Activated naive CD4-positive, alpha-beta T cell treated with anti-CD3 and anti-CD28 coated beads, Interleukin-2, amount 50 U/mL, for 24 hours (primary cell): ENCODE data around the gene SOBP.
"Not testable (repeated sequence)": the region's sequence is repeated elsewhere in the genome, so short reads cannot be mapped to it uniquely, and the experiment has no call there.

ENCODE experiments used
- H3K27ac Mint-ChIP-seq: one replicate; pipeline ENCODE4 v1.8.0; 2021; ENCODE audit warnings: mild to moderate bottlenecking, mixed read lengths
- H3K27me3 Mint-ChIP-seq: one replicate; pipeline ENCODE4 v1.8.0; 2021; ENCODE audit warnings: mixed read lengths
- H3K36me3 Mint-ChIP-seq: one replicate; pipeline ENCODE4 v1.8.0; 2021; ENCODE audit warnings: mixed read lengths
- H3K4me1 Mint-ChIP-seq: one replicate; pipeline ENCODE4 v1.8.0; 2021; ENCODE audit warnings: mixed read lengths
- H3K4me3 Mint-ChIP-seq: one replicate; pipeline ENCODE4 v1.8.0; 2021; ENCODE audit warnings: mild to moderate bottlenecking, mixed read lengths
- H3K9me3 Mint-ChIP-seq: one replicate; pipeline ENCODE4 v1.8.0; 2021; ENCODE audit warnings: mixed read lengths

Gene SOBP

GRCh38 chr6:107550241-107550840 lies 60.4 kb downstream of the SOBP start:
- Mint-ChIP-seq H3K27me3 (no peaks in the 10 kb centered on the region), H3K4me3 (no peak overlapping the region), H3K36me3 (no peaks in the 10 kb centered on the region), H3K27ac (no peak overlapping the region), H3K4me1 (no peaks in the 10 kb centered on the region), H3K9me3 (no peaks in the 10 kb centered on the region)

GRCh38 chr6:107550906-107551305 lies 61.0 kb downstream of the SOBP start:
- Mint-ChIP-seq H3K4me3 (no peak overlapping the region), H3K27ac (no peak overlapping the region), H3K36me3 (no peaks in the 10 kb centered on the region), H3K27me3 (no peaks in the 10 kb centered on the region), H3K9me3 (no peaks in the 10 kb centered on the region), H3K4me1 (no peaks in the 10 kb centered on the region)

GRCh38 chr6:107553121-107553520 lies 63.2 kb downstream of the SOBP start:
- H3K4me1 Mint-ChIP-seq, H3K9me3 Mint-ChIP-seq, H3K4me3 Mint-ChIP-seq, H3K36me3 Mint-ChIP-seq, H3K27me3 Mint-ChIP-seq, H3K27ac Mint-ChIP-seq: not testable (repeated sequence)

- Mint-ChIP-seq H3K36me3 (no peaks in the 10 kb centered on the region), H3K4me3 (no peak overlapping the region), H3K4me1 (no peaks in the 10 kb centered on the region), H3K27me3 (no peaks in the 10 kb centered on the region), H3K27ac (no peak overlapping the region), H3K9me3 (no peaks in the 10 kb centered on the region)
Observed at GRCh38 chr6:107554326-107554725, 64.4 kb downstream of the SOBP start.

GRCh38 chr6:107554918-107555317 lies 65.0 kb downstream of the SOBP start:
- Mint-ChIP-seq H3K27ac (no peak overlapping the region), H3K36me3 (no peaks in the 10 kb centered on the region), H3K4me3 (no peak overlapping the region), H3K27me3 (no peaks in the 10 kb centered on the region), H3K9me3 (no peaks in the 10 kb centered on the region), H3K4me1 (no peaks in the 10 kb centered on the region)

- no peak overlapping the region for H3K4me3 Mint-ChIP-seq
- H3K9me3 Mint-ChIP-seq = no peaks in the 10 kb centered on the region
- no peak overlapping the region for H3K27ac Mint-ChIP-seq
- H3K36me3 Mint-ChIP-seq = no peaks in the 10 kb centered on the region
- H3K4me1 Mint-ChIP-seq = no peaks in the 10 kb centered on the region
- H3K27me3 Mint-ChIP-seq = no peaks in the 10 kb centered on the region
Observed at GRCh38 chr6:107555449-107555848, 65.5 kb downstream of the SOBP start.

GRCh38 chr6:107556082-107556481 lies 66.2 kb downstream of the SOBP start:
- no peaks in the 10 kb centered on the region for H3K9me3 Mint-ChIP-seq
- no peaks in the 10 kb centered on the region for H3K4me1 Mint-ChIP-seq
- H3K4me3 Mint-ChIP-seq = no peak overlapping the region
- H3K27me3 Mint-ChIP-seq = no peaks in the 10 kb centered on the region
- no peaks in the 10 kb centered on the region for H3K36me3 Mint-ChIP-seq
- no peak overlapping the region for H3K27ac Mint-ChIP-seq

- Mint-ChIP-seq H3K27me3 (no peaks in the 10 kb centered on the region), H3K36me3 (no peaks in the 10 kb centered on the region), H3K4me3 (no peak overlapping the region), H3K9me3 (no peaks in the 10 kb centered on the region), H3K27ac (no peak overlapping the region), H3K4me1 (no peaks in the 10 kb centered on the region)
Observed at GRCh38 chr6:107557698-107558097, 67.8 kb downstream of the SOBP start.

- Mint-ChIP-seq H3K9me3 (no peaks in the 10 kb centered on the region), H3K27me3 (peaks cover 11% of the 10 kb centered on the region), H3K27ac (no peak overlapping the region), H3K4me1 (no peaks in the 10 kb centered on the region), H3K4me3 (no peak overlapping the region), H3K36me3 (no peaks in the 10 kb centered on the region)
Observed at GRCh38 chr6:107560657-107561056, 70.7 kb downstream of the SOBP start.

- Mint-ChIP-seq H3K9me3 (no peaks in the 10 kb centered on the region), H3K4me1 (no peaks in the 10 kb centered on the region), H3K36me3 (no peaks in the 10 kb centered on the region), H3K4me3 (no peak overlapping the region), H3K27me3 (peaks cover 11% of the 10 kb centered on the region), H3K27ac (no peak overlapping the region)
Observed at GRCh38 chr6:107561306-107561705, 71.4 kb downstream of the SOBP start.

GRCh38 chr6:107563694-107564588 lies 74.0 kb downstream of the SOBP start:
- Mint-ChIP-seq H3K27me3 (peaks cover 11% of the 10 kb centered on the region), H3K9me3 (no peaks in the 10 kb centered on the region), H3K27ac (no peak overlapping the region), H3K4me3 (no peak overlapping the region), H3K36me3 (no peaks in the 10 kb centered on the region), H3K4me1 (no peaks in the 10 kb centered on the region)

GRCh38 chr6:107564589-107564951 lies 74.7 kb downstream of the SOBP start:
- H3K27ac Mint-ChIP-seq = no peak overlapping the region
- H3K27me3 Mint-ChIP-seq = peaks cover 11% of the 10 kb centered on the region
- no peak overlapping the region for H3K4me3 Mint-ChIP-seq
- no peaks in the 10 kb centered on the region for H3K36me3 Mint-ChIP-seq
- H3K4me1 Mint-ChIP-seq = no peaks in the 10 kb centered on the region
- H3K9me3 Mint-ChIP-seq = no peaks in the 10 kb centered on the region

- peaks cover 11% of the 10 kb centered on the region for H3K27me3 Mint-ChIP-seq
- no peaks in the 10 kb centered on the region for H3K4me1 Mint-ChIP-seq
- H3K36me3 Mint-ChIP-seq = no peaks in the 10 kb centered on the region
- no peak overlapping the region for H3K27ac Mint-ChIP-seq
- H3K9me3 Mint-ChIP-seq = no peaks in the 10 kb centered on the region
- no peak overlapping the region for H3K4me3 Mint-ChIP-seq
Observed at GRCh38 chr6:107565165-107565723, 75.3 kb downstream of the SOBP start.

GRCh38 chr6:107567643-107568042 lies 77.7 kb downstream of the SOBP start:
- no peak overlapping the region for H3K27ac Mint-ChIP-seq

GRCh38 chr6:107569473-107569872 lies 79.6 kb downstream of the SOBP start:
- peaks cover 11% of the 10 kb centered on the region for H3K27me3 Mint-ChIP-seq
- no peak overlapping the region for H3K4me3 Mint-ChIP-seq
- no peak overlapping the region for H3K27ac Mint-ChIP-seq
- H3K9me3 Mint-ChIP-seq = no peaks in the 10 kb centered on the region
- no peaks in the 10 kb centered on the region for H3K4me1 Mint-ChIP-seq
- H3K36me3 Mint-ChIP-seq = no peaks in the 10 kb centered on the region

More at GRCh38 chr6:107567643-107568042, 77.7 kb downstream of the SOBP start:
- H3K27me3 Mint-ChIP-seq = peaks cover 11% of the 10 kb centered on the region
- no peak overlapping the region for H3K4me3 Mint-ChIP-seq
- H3K36me3 Mint-ChIP-seq = no peaks in the 10 kb centered on the region
- no peaks in the 10 kb centered on the region for H3K9me3 Mint-ChIP-seq
- no peaks in the 10 kb centered on the region for H3K4me1 Mint-ChIP-seq

GRCh38 chr6:107571354-107571753 lies 81.4 kb downstream of the SOBP start:
- Mint-ChIP-seq H3K36me3 (no peaks in the 10 kb centered on the region), H3K27ac (no peak overlapping the region), H3K9me3 (no peaks in the 10 kb centered on the region), H3K27me3 (peaks cover 5% of the 10 kb centered on the region), H3K4me1 (no peaks in the 10 kb centered on the region), H3K4me3 (no peak overlapping the region)
